ENCODE data around the gene TEF. TPM values are rescaled to one million over a fixed set of nuclear protein-coding genes. Genes with fewer than 3 reads are reported as not detected.
A peak's percentile ranks its signal among the peaks of the same experiment; 100 is the strongest.
"Not testable (repeated sequence)": the region's sequence is repeated elsewhere in the genome, so short reads cannot be mapped to it uniquely, and the experiment has no call there.

The TEF gene
- total and polyA plus RNA-seq, 5 donors from 2014 or later, result 4.6 to 9.4 (median 5.4) TPM

- not testable (repeated sequence) for H3K4me3 ChIP-seq (ENCODE audit: low read depth, low read length); H3K4me1 ChIP-seq (ENCODE audit: control insufficient read depth, insufficient read depth, low read length, poor library complexity, severe bottlenecking); H3K27me3 ChIP-seq (ENCODE audit: control insufficient read depth, insufficient read depth, low read length); ATAC-seq (ENCODE audit: low read depth in 2 of 2); H3K9me3 Mint-ChIP-seq; H3K9me3 ChIP-seq (ENCODE audit: control insufficient read depth in 2 of 2, low read length in 2 of 2); DNase-seq; H3K27me3 Mint-ChIP-seq; H3K27ac ChIP-seq (ENCODE audit: insufficient read depth, low read length, poor library complexity, severe bottlenecking); H3K4me3 Mint-ChIP-seq
- peak overlapping the region in 1 of 3 donors; percentile 62 for H3K27ac Mint-ChIP-seq
- H3K4me1 Mint-ChIP-seq, result peaks cover 0 to 11% (median 6%) of the 10 kb centered on the region in 4 donors
- H3K36me3 ChIP-seq (ENCODE audit: control insufficient read depth, insufficient read depth, low read length), result peaks cover 48% of the 10 kb centered on the region
- peaks cover 18% of the 10 kb centered on the region for H3K36me3 Mint-ChIP-seq
These were observed 51.7 kb downstream of the TEF start for GRCh38 chr22:41433480-41433879.

- not testable (repeated sequence) for H3K4me3 ChIP-seq (ENCODE audit: low read depth, low read length); H3K9me3 ChIP-seq (ENCODE audit: control insufficient read depth in 2 of 2, low read length in 2 of 2); DNase-seq; H3K27me3 ChIP-seq (ENCODE audit: control insufficient read depth, insufficient read depth, low read length); ATAC-seq (ENCODE audit: low read depth in 2 of 2); H3K4me3 Mint-ChIP-seq; H3K27me3 Mint-ChIP-seq; H3K27ac ChIP-seq (ENCODE audit: insufficient read depth, low read length, poor library complexity, severe bottlenecking); H3K4me1 ChIP-seq (ENCODE audit: control insufficient read depth, insufficient read depth, low read length, poor library complexity, severe bottlenecking); H3K9me3 Mint-ChIP-seq
- Mint-ChIP-seq H3K4me1 (peaks cover 0 to 17% (median 12%) of the 10 kb centered on the region in 4 donors), H3K27ac (peak overlapping the region in 2 of 3 donors; percentile 31 to 53), H3K36me3 (peaks cover 18% of the 10 kb centered on the region)
- H3K36me3 ChIP-seq (ENCODE audit: control insufficient read depth, insufficient read depth, low read length), result peaks cover 48% of the 10 kb centered on the region
These were observed 52.7 kb downstream of the TEF start for GRCh38 chr22:41434361-41435003.

- H3K4me1 Mint-ChIP-seq, result peaks cover 0 to 21% (median 12%) of the 10 kb centered on the region in 4 donors
- Histone ChIP-seq H3K4me3 (ENCODE audit: low read depth, low read length) (no peak overlapping the region), H3K27me3 (ENCODE audit: control insufficient read depth, insufficient read depth, low read length) (no peaks in the 10 kb centered on the region), H3K9me3 (ENCODE audit: control insufficient read depth in 2 of 2, low read length in 2 of 2) (no peaks in the 10 kb centered on the region), H3K27ac (ENCODE audit: insufficient read depth, low read length, poor library complexity, severe bottlenecking) (no peak overlapping the region), H3K4me1 (ENCODE audit: control insufficient read depth, insufficient read depth, low read length, poor library complexity, severe bottlenecking) (peaks cover 5% of the 10 kb centered on the region), H3K36me3 (ENCODE audit: control insufficient read depth, insufficient read depth, low read length) (peaks cover 48% of the 10 kb centered on the region)
- H3K4me3 Mint-ChIP-seq, result peak overlapping the region in 1 of 4 donors; percentile 4
- ATAC-seq (ENCODE audit: low read depth in 2 of 2), result no peak
- peak overlapping the region in 2 of 3 donors; percentile 66 to 67 for H3K27ac Mint-ChIP-seq
- DNase-seq, result no peak
- H3K36me3 Mint-ChIP-seq, result peaks cover 18% of the 10 kb centered on the region
- no peaks in the 10 kb centered on the region for H3K9me3 Mint-ChIP-seq
- H3K27me3 Mint-ChIP-seq, result no peaks in the 10 kb centered on the region
These were observed 53.8 kb downstream of the TEF start for GRCh38 chr22:41435560-41435959.

- peaks cover 0 to 19% (median 10%) of the 10 kb centered on the region in 4 donors for H3K4me1 Mint-ChIP-seq
- peak overlapping the region in 2 of 3 donors; percentile 67 to 91 for H3K27ac Mint-ChIP-seq
- no peak for ATAC-seq (ENCODE audit: low read depth in 2 of 2)
These were observed 54.8 kb downstream of the TEF start for GRCh38 chr22:41436322-41437113.

GRCh38 chr22:41437198-41437597 lies 55.5 kb downstream of the TEF start:
- Histone ChIP-seq H3K36me3 (ENCODE audit: control insufficient read depth, insufficient read depth, low read length) (peaks cover 35% of the 10 kb centered on the region), H3K27me3 (ENCODE audit: control insufficient read depth, insufficient read depth, low read length) (no peaks in the 10 kb centered on the region), H3K4me1 (ENCODE audit: control insufficient read depth, insufficient read depth, low read length, poor library complexity, severe bottlenecking) (peaks cover 5% of the 10 kb centered on the region), H3K4me3 (ENCODE audit: low read depth, low read length) (no peak overlapping the region), H3K9me3 (ENCODE audit: control insufficient read depth in 2 of 2, low read length in 2 of 2) (no peaks in the 10 kb centered on the region), H3K27ac (ENCODE audit: insufficient read depth, low read length, poor library complexity, severe bottlenecking) (no peak overlapping the region)
- Mint-ChIP-seq H3K9me3 (no peaks in the 10 kb centered on the region), H3K36me3 (peaks cover 18% of the 10 kb centered on the region), H3K27me3 (no peaks in the 10 kb centered on the region), H3K27ac (peak overlapping the region in 1 of 3 donors; percentile 52), H3K4me1 (peaks cover 2 to 20% (median 9%) of the 10 kb centered on the region in 4 donors), H3K4me3 (no peak overlapping the region)
- DNase-seq (no peak), ATAC-seq (ENCODE audit: low read depth in 2 of 2) (no peak)

More at GRCh38 chr22:41436322-41437113, 54.8 kb downstream of the TEF start:
- Histone ChIP-seq H3K4me3 (ENCODE audit: low read depth, low read length) (no peak overlapping the region), H3K27ac (ENCODE audit: insufficient read depth, low read length, poor library complexity, severe bottlenecking) (no peak overlapping the region), H3K9me3 (ENCODE audit: control insufficient read depth in 2 of 2, low read length in 2 of 2) (no peaks in the 10 kb centered on the region), H3K36me3 (ENCODE audit: control insufficient read depth, insufficient read depth, low read length) (peaks cover 40% of the 10 kb centered on the region), H3K4me1 (ENCODE audit: control insufficient read depth, insufficient read depth, low read length, poor library complexity, severe bottlenecking) (peaks cover 5% of the 10 kb centered on the region), H3K27me3 (ENCODE audit: control insufficient read depth, insufficient read depth, low read length) (no peaks in the 10 kb centered on the region)
- Mint-ChIP-seq H3K9me3 (no peaks in the 10 kb centered on the region), H3K27me3 (no peaks in the 10 kb centered on the region), H3K36me3 (peaks cover 18% of the 10 kb centered on the region), H3K4me3 (no peak overlapping the region)
- no peak for DNase-seq

- H3K4me1 Mint-ChIP-seq, result peaks cover 8 to 43% (median 20%) of the 10 kb centered on the region in 4 donors
These were observed 58.8 kb downstream of the TEF start for GRCh38 chr22:41440511-41440910.

GRCh38 chr22:41442240-41442792 lies 60.6 kb downstream of the TEF start:
- H3K9me3 Mint-ChIP-seq, result peaks cover 0 to 2% (median 0%) of the 10 kb centered on the region in 7 donors
- DNase-seq (no peak), ATAC-seq (ENCODE audit: low read depth in 2 of 2) (no peak)
- Histone ChIP-seq H3K4me1 (ENCODE audit: control insufficient read depth, insufficient read depth, low read length, poor library complexity, severe bottlenecking) (peaks cover 23% of the 10 kb centered on the region), H3K36me3 (ENCODE audit: control insufficient read depth, insufficient read depth, low read length) (peaks cover 2% of the 10 kb centered on the region), H3K27ac (ENCODE audit: insufficient read depth, low read length, poor library complexity, severe bottlenecking) (no peak overlapping the region), H3K9me3 (ENCODE audit: control insufficient read depth in 2 of 2, low read length in 2 of 2) (no peaks in the 10 kb centered on the region), H3K27me3 (ENCODE audit: control insufficient read depth, insufficient read depth, low read length) (no peaks in the 10 kb centered on the region), H3K4me3 (ENCODE audit: low read depth, low read length) (no peak overlapping the region)
- H3K36me3 Mint-ChIP-seq, result no peaks in the 10 kb centered on the region
- peaks cover 8 to 38% (median 18%) of the 10 kb centered on the region in 4 donors for H3K4me1 Mint-ChIP-seq
- H3K4me3 Mint-ChIP-seq, result peak overlapping the region in 3 of 4 donors; percentile 68 to 90 (median 80)
- peaks cover 4% of the 10 kb centered on the region for H3K27me3 Mint-ChIP-seq
- H3K27ac Mint-ChIP-seq, result no peak overlapping the region

More at GRCh38 chr22:41440511-41440910, 58.8 kb downstream of the TEF start:
- H3K27me3 ChIP-seq (ENCODE audit: control insufficient read depth, insufficient read depth, low read length); H3K27ac Mint-ChIP-seq; H3K27me3 Mint-ChIP-seq; H3K9me3 Mint-ChIP-seq; H3K27ac ChIP-seq (ENCODE audit: insufficient read depth, low read length, poor library complexity, severe bottlenecking); H3K9me3 ChIP-seq (ENCODE audit: control insufficient read depth in 2 of 2, low read length in 2 of 2); DNase-seq; ATAC-seq (ENCODE audit: low read depth in 2 of 2); H3K4me3 Mint-ChIP-seq; H3K4me3 ChIP-seq (ENCODE audit: low read depth, low read length): not testable (repeated sequence)
- Histone ChIP-seq H3K4me1 (ENCODE audit: control insufficient read depth, insufficient read depth, low read length, poor library complexity, severe bottlenecking) (peaks cover 20% of the 10 kb centered on the region), H3K36me3 (ENCODE audit: control insufficient read depth, insufficient read depth, low read length) (peaks cover 20% of the 10 kb centered on the region)
- peaks cover 17% of the 10 kb centered on the region for H3K36me3 Mint-ChIP-seq

Measured in CD4-positive, CD25-positive, alpha-beta regulatory T cell (primary cell).